PC-9 (cell line): ENCODE results near the gene LNX1. TPM values are rescaled to one million over a fixed set of nuclear protein-coding genes. Genes with fewer than 3 reads are reported as not detected.
A peak's percentile ranks its signal among the peaks of the same experiment; 100 is the strongest.

ENCODE experiments used
- BruUV-seq: library from RNA; stranded (reverse); fragments of 400-500 nt; replicated peaks from 2 replicates; lab custom pipeline; 2021; lab: Mats Ljungman, UMichigan
- CTCF ChIA-PET: fragments of 300-600 bp; sonication (Branson Sonifier 250); formaldehyde crosslinking; loops from one replicate; lab custom pipeline; 2022; ENCODE audit warnings: antibody characterized with exemption; lab: Charles Lee
- POLR2A ChIA-PET: fragments of 300-600 bp; sonication (Branson Sonifier 250); formaldehyde crosslinking; loops from one replicate; lab custom pipeline; 2022; ENCODE audit warnings: antibody characterized with exemption; ENCODE audit not compliant: unreplicated experiment; lab: Charles Lee
- DNase-seq, 2 experiments: peaks; one replicate each; pipeline versions ENCODE4 v3.0.0 to v3.0.0-alpha.2; 2015 to 2022; ENCODE audit warnings: mixed read lengths in 1 of 2
- H2AFZ ChIP-seq: fragments of 200-600 bp; sonication (generic); 2 replicates; pipeline ENCODE4 v1.8.1; 2017; ENCODE audit warnings: antibody characterized with exemption
- H3F3A ChIP-seq: fragments of 200-600 bp; sonication (generic); 2 replicates; pipeline ENCODE4 v1.8.1; 2017; ENCODE audit warnings: antibody characterized with exemption, mild to moderate bottlenecking, low read depth; ENCODE audit not compliant: insufficient read depth
- H3K27ac ChIP-seq: fragments of 200-600 bp; sonication (generic); 2 replicates; pipeline ENCODE4 v1.6.1; 2016; ENCODE audit warnings: mixed run types
- H3K27me3 ChIP-seq: fragments of 200-600 bp; sonication (generic); 2 replicates; pipeline ENCODE4 v1.6.1; 2016; ENCODE audit warnings: low read depth, mixed run types; ENCODE audit not compliant: insufficient read depth
- H3K36me3 ChIP-seq: fragments of 200-600 bp; sonication (generic); 2 replicates; pipeline ENCODE4 v1.6.1; 2016; ENCODE audit warnings: low read depth, mixed run types
- H3K4me1 ChIP-seq: fragments of 200-600 bp; sonication (generic); replicated peaks from 2 replicates; pipeline ENCODE4 v1.6.1; 2016; ENCODE audit warnings: mixed run types; ENCODE audit not compliant: insufficient read depth
- H3K4me2 ChIP-seq: fragments of 200-600 bp; sonication (generic); 2 replicates; pipeline ENCODE4 v1.6.1; 2017; ENCODE audit warnings: mixed run types
- H3K4me3 ChIP-seq: fragments of 200-600 bp; sonication (generic); 2 replicates; pipeline ENCODE4 v1.6.1; 2016; ENCODE audit warnings: mixed run types
- H3K79me2 ChIP-seq: fragments of 200-600 bp; sonication (generic); 2 replicates; pipeline ENCODE4 v1.6.1; 2017; ENCODE audit warnings: low read depth, mixed run types
- H3K9me2 ChIP-seq: fragments of 200-600 bp; sonication (generic); 2 replicates; pipeline ENCODE4 v1.8.1; 2017; ENCODE audit warnings: mild to moderate bottlenecking; ENCODE audit not compliant: insufficient read depth
- H3K9me3 ChIP-seq: fragments of 200-600 bp; sonication (generic); 2 replicates; pipeline ENCODE4 v1.8.1; 2016; ENCODE audit warnings: low read depth; ENCODE audit not compliant: insufficient read depth
- H4K20me1 ChIP-seq: fragments of 200-600 bp; sonication (generic); 2 replicates; pipeline ENCODE4 v1.8.1; 2017; ENCODE audit not compliant: insufficient read depth
- EZH2 ChIP-seq: fragments of 200-600 bp; sonication (generic); IDR thresholded peaks from 2 replicates; pipeline ENCODE4 v1.8.0; 2017; ENCODE audit warnings: antibody characterized with exemption, low read depth
- intact Hi-C: fragments of 100-400 bp; cut with micrococcal nuclease; formaldehyde crosslinking; loops from one replicate; pipeline ENCODE4 v1.10.0; 2022; ENCODE audit not compliant: unreplicated experiment
- total RNA-seq: library from RNA; stranded (reverse); gene quantifications from 2 replicates; pipeline ENCODE4 v1.2.3, GENCODE V29; 2021
- TF ChIP-seq, protein P1 (sequence below): fragments of 200-600 bp; sonication (generic); conservative IDR thresholded peaks from 2 replicates; pipeline ENCODE4 v1.6.1; 2017; ENCODE audit warnings: mixed run types, antibody characterized with exemption, mild to moderate bottlenecking, moderate library complexity

The LNX1 gene
- total RNA-seq, 1 experiment from 2014 or later = 3.4 TPM

DNA sequence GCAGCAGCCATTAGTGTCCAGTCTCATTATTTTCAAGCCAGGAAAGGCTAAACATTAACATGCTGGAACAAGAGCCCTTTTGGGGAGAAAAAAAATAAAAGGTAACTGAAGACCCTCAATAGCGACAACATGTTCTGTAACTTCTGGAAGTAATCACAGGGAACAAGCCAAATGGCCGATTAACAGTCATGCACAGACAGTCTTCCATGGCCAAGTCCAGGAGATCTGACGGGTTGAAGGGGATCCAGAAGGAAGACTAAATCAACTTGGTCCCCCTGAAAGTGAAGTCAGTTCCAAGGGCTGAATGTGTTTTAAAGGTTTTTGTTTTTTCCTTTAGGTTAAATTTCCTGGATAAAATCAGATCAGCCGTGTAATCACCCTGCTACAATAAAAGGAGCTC lies 52.5 kb downstream of the LNX1 start:
- no peak overlapping the region for H3K27ac ChIP-seq
- H2AFZ ChIP-seq = no peak overlapping the region
- H3K9me3 ChIP-seq = no peaks in the 10 kb centered on the region; the same call in 1 of the 2 replicates
- H4K20me1 ChIP-seq = no peaks in the 10 kb centered on the region
- H3K4me3 ChIP-seq = no peak overlapping the region
- TF ChIP-seq, protein P1, sequence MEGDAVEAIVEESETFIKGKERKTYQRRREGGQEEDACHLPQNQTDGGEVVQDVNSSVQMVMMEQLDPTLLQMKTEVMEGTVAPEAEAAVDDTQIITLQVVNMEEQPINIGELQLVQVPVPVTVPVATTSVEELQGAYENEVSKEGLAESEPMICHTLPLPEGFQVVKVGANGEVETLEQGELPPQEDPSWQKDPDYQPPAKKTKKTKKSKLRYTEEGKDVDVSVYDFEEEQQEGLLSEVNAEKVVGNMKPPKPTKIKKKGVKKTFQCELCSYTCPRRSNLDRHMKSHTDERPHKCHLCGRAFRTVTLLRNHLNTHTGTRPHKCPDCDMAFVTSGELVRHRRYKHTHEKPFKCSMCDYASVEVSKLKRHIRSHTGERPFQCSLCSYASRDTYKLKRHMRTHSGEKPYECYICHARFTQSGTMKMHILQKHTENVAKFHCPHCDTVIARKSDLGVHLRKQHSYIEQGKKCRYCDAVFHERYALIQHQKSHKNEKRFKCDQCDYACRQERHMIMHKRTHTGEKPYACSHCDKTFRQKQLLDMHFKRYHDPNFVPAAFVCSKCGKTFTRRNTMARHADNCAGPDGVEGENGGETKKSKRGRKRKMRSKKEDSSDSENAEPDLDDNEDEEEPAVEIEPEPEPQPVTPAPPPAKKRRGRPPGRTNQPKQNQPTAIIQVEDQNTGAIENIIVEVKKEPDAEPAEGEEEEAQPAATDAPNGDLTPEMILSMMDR = no peak
- no peak for TF ChIP-seq EZH2
- no TSS peak for BruUV-seq
- 0 out of 2 replicates have a peak, but pooled peaks cover 12% of the 10 kb centered on the region for H3K4me1 ChIP-seq
- no peaks in the 10 kb centered on the region for H3K79me2 ChIP-seq
- no peaks in the 10 kb centered on the region for H3K27me3 ChIP-seq
- ChIA-PET POLR2A (no interaction called here), CTCF (no interaction called here)
- intact Hi-C loops = no loop called here
- H3K36me3 ChIP-seq = no peaks in the 10 kb centered on the region
- no peaks in the 10 kb centered on the region for H3K9me2 ChIP-seq
- no peak overlapping the region for H3K4me2 ChIP-seq
- peaks cover 3% of the 10 kb centered on the region; the same call in 1 of the 2 replicates for H3F3A ChIP-seq
- no peak for DNase-seq

DNA sequence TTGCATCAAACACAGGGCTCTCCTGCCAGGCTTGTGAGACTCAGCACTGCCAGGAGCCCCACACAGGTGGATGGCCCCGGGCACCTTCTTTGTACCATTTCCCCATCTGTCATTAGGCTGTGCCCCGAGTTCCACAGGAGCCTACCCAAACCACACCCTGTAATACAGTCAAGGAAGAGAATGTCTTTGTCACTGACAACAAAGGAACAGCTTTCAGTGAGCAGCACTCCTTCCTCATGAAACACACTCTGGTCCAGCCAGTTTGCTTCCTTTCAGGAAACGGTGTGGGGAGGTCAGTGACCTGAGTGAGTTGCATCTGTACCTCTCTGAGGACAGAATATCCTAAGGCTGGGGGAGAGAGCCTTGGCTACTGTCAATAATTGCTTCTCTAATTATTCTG lies 53.7 kb downstream of the LNX1 start:
- H3K79me2 ChIP-seq = no peaks in the 10 kb centered on the region
- no peak overlapping the region for H2AFZ ChIP-seq
- no peak for TF ChIP-seq EZH2
- TF ChIP-seq, protein P1 = no peak
- H3K27ac ChIP-seq = no peak overlapping the region
- intact Hi-C loops = loop anchor here (2.0 kb wide), 1 partner anchor 53 kb away; the partner anchor contains the start of gene LNX1
- ChIA-PET CTCF (no interaction called here), POLR2A (no interaction called here)
- H3K9me2 ChIP-seq = no peaks in the 10 kb centered on the region
- no peaks in the 10 kb centered on the region for H4K20me1 ChIP-seq
- H3K9me3 ChIP-seq = no peaks in the 10 kb centered on the region; the same call in 1 of the 2 replicates
- H3K4me2 ChIP-seq = no peak overlapping the region
- H3K36me3 ChIP-seq = no peaks in the 10 kb centered on the region
- 0 out of 2 replicates have a peak, but pooled peaks cover 12% of the 10 kb centered on the region for H3K4me1 ChIP-seq
- no peaks in the 10 kb centered on the region for H3K27me3 ChIP-seq
- no TSS peak for BruUV-seq
- peak; percentile 52 to 87 for DNase-seq
- no peak overlapping the region for H3K4me3 ChIP-seq
- peaks cover 3% of the 10 kb centered on the region; the same call in 1 of the 2 replicates for H3F3A ChIP-seq

DNA sequence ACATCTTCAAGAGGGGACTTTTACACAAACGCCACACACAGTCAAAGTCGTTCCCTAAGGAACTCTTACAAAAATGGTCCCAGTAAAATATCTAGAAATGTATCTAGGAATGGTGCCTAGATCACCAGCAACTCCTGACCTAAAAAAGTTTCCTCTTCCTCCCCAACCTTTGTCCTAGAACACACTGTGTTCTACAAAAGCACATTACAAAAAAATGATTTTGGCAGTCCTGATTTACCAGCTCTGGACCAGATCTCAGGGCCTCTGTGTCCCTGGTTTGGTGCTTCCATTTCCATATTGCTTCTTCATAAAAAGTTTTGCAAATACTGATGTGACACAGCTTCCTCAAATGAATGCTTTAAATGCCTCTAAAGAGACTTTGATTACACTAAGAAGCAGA lies 55.0 kb downstream of the LNX1 start:
- BruUV-seq = no TSS peak
- H3K27ac ChIP-seq = no peak overlapping the region
- no peaks in the 10 kb centered on the region for H3K36me3 ChIP-seq
- no peak for DNase-seq
- H4K20me1 ChIP-seq = no peaks in the 10 kb centered on the region
- TF ChIP-seq EZH2 = no peak
- TF ChIP-seq, protein P1 = no peak
- no peaks in the 10 kb centered on the region; the same call in 1 of the 2 replicates for H3K9me3 ChIP-seq
- POLR2A ChIA-PET = no interaction called here
- H2AFZ ChIP-seq = no peak overlapping the region
- no peaks in the 10 kb centered on the region for H3K79me2 ChIP-seq
- no peak overlapping the region for H3K4me2 ChIP-seq
- 0 out of 2 replicates have a peak, but pooled peaks cover 12% of the 10 kb centered on the region for H3K4me1 ChIP-seq
- H3K27me3 ChIP-seq = no peaks in the 10 kb centered on the region
- H3K4me3 ChIP-seq = no peak overlapping the region
- peaks cover 3% of the 10 kb centered on the region; the same call in 1 of the 2 replicates for H3F3A ChIP-seq
- H3K9me2 ChIP-seq = no peaks in the 10 kb centered on the region
- intact Hi-C loops = loop anchor here (2.0 kb wide), 1 partner anchor 54 kb away; the partner anchor contains the start of gene LNX1
- CTCF ChIA-PET = no interaction called here
